ENCODE results near the gene ACSL4.

GRCh38 chrX:109751698-109752097 lies 18.6 kb upstream of the ACSL4 start:
- no peak for TF ChIP-seq REST (IDR thresholded peaks at IDR 0.05; ENCODE audit: low read depth, low read length)
- no peak for TF ChIP-seq CTCF (IDR thresholded peaks at IDR 0.05)
- TF ChIP-seq CHD2 (IDR thresholded peaks at IDR 0.05; ENCODE audit: low read length, partially characterized antibody), result no peak
- TF ChIP-seq EP300 (IDR thresholded peaks at IDR 0.05; ENCODE audit: borderline replicate concordance in 1 of 2, low read depth in 1 of 2, low read length in 1 of 2), result no peak
- no peak for TF ChIP-seq POLR2AphosphoS5 (IDR thresholded peaks at IDR 0.05; ENCODE audit: low read depth, low read length)
- no peak for TF ChIP-seq MEF2A (IDR thresholded peaks at IDR 0.05; ENCODE audit: borderline replicate concordance, low read depth)

Data from SK-N-SH (cell line).